HepG2 (cell line): Measurements from ENCODE around the gene GMNN. TPM values are rescaled to one million over a fixed set of nuclear protein-coding genes. Genes with fewer than 3 reads are reported as not detected.

Experiments used
- CBX2 ChIP-seq, 2 experiments: fragments of 200-600 bp in 1 of 2; sonication (generic); formaldehyde crosslinking in 1 of 2; IDR thresholded peaks; 2 replicates each; pipeline versions ENCODE4 v1.7.0 to v1.8.1; 2018 to 2022; ENCODE audit warnings: low read depth in 2 of 2, low read length in 1 of 2, mild to moderate bottlenecking in 1 of 2, missing genetic modification reagents in 1 of 2
- CREB1 ChIP-seq, 2 experiments: fragments of 450-650 bp in 1 of 2; IDR thresholded peaks; 2 replicates each; pipeline ENCODE4 v1.6.1; 2016 to 2017; ENCODE audit warnings: control low read depth in 1 of 2, mild to moderate bottlenecking in 1 of 2, missing compliant biosample characterization in 1 of 2, missing genetic modification characterization in 1 of 2
- DR1 ChIP-seq: sonication (generic); formaldehyde crosslinking; IDR thresholded peaks from 2 replicates; pipeline ENCODE4 v1.8.0; 2021; ENCODE audit warnings: mild to moderate bottlenecking, missing genetic modification reagents, inconsistent platforms
- FOXA1 ChIP-seq, 2 experiments: fragments of 450-650 bp in 1 of 2; sonication (generic) in 1 of 2; formaldehyde crosslinking in 1 of 2; IDR thresholded peaks; 2 replicates each; pipeline versions ENCODE4 v1.4.0 to v1.6.1; 2016 to 2020; ENCODE audit warnings: missing genetic modification reagents in 1 of 2
- FOXO1 ChIP-seq: sonication (generic); formaldehyde crosslinking; IDR thresholded peaks from 2 replicates; pipeline ENCODE4 v1.4.0; 2020; ENCODE audit warnings: missing genetic modification reagents
- JDP2 ChIP-seq: sonication (generic); formaldehyde crosslinking; IDR thresholded peaks from 2 replicates; pipeline ENCODE4 v1.8.1; 2022; ENCODE audit warnings: missing genetic modification reagents, borderline replicate concordance
- NAIF1 ChIP-seq: sonication (generic); formaldehyde crosslinking; IDR thresholded peaks from 2 replicates; pipeline ENCODE4 v1.5.0; 2020; ENCODE audit warnings: mild to moderate bottlenecking, missing genetic modification reagents, borderline replicate concordance
- NCOA2 ChIP-seq: sonication (generic); formaldehyde crosslinking; IDR thresholded peaks from 2 replicates; pipeline ENCODE4 v1.8.0; 2022; ENCODE audit warnings: inconsistent platforms
- RAD21 ChIP-seq: fragments of 450-650 bp; formaldehyde crosslinking; IDR thresholded peaks from 2 replicates; pipeline ENCODE4 v1.5.0; 2020; ENCODE audit warnings: mild to moderate bottlenecking
- RARA ChIP-seq: IDR thresholded peaks from 2 replicates; pipeline ENCODE4 v1.6.1; 2016; ENCODE audit warnings: missing genetic modification reagents, missing compliant biosample characterization
- SALL2 ChIP-seq: sonication (generic); formaldehyde crosslinking; IDR thresholded peaks from 2 replicates; pipeline ENCODE4 v1.8.1; 2023; ENCODE audit warnings: mild to moderate bottlenecking, missing genetic modification reagents, inconsistent platforms
- SCMH1 ChIP-seq: sonication (generic); formaldehyde crosslinking; IDR thresholded peaks from 2 replicates; pipeline ENCODE4 v1.9.0; 2021; ENCODE audit warnings: missing genetic modification reagents, mild to moderate bottlenecking, borderline replicate concordance
- THAP11 ChIP-seq: IDR thresholded peaks from 2 replicates; pipeline ENCODE4 v1.6.1; 2016; ENCODE audit warnings: missing biosample characterization, missing genetic modification reagents
- ZBTB1 ChIP-seq: sonication (generic); formaldehyde crosslinking; IDR thresholded peaks from 2 replicates; pipeline ENCODE4 v1.4.0; 2020; ENCODE audit warnings: missing genetic modification reagents, borderline replicate concordance
- ZNF850 ChIP-seq: sonication (generic); formaldehyde crosslinking; conservative IDR thresholded peaks from 2 replicates; pipeline ENCODE4 v1.9.0; 2021; ENCODE audit warnings: mild to moderate bottlenecking, missing genetic modification reagents
- polyA plus RNA-seq, 8 experiments: library from polyadenylated mRNA; depleted of rRNA in 3 of 8; stranded (reverse) in 7 of 8; unstranded in 1 of 8; fragments of >200 nt; fragmentation: Illumina TruSeq in 4 of 8; extraction: Trizol in 4 of 8; gene quantifications; 2 replicates each; pipeline versions ENCODE4 v1.2.1 to v1.2.3, GENCODE V29; 2011 to 2016; ENCODE audit warnings: low read depth in 4 of 8, missing spikeins in 1 of 8, mixed read lengths in 1 of 8; ENCODE audit not compliant: insufficient read depth in 1 of 8
- total RNA-seq, 5 experiments: library from RNA; depleted of rRNA; stranded (reverse); fragments of >200 nt; fragmentation: Illumina TruSeq; extraction: Trizol; gene quantifications; 2 replicates each; pipeline ENCODE4 v1.2.3, GENCODE V29; 2016; ENCODE audit warnings: low read depth in 1 of 5
- TF ChIP-seq, protein P1 (sequence below): sonication (generic); formaldehyde crosslinking; IDR thresholded peaks from 2 replicates; pipeline ENCODE4 v1.4.0; 2020; ENCODE audit warnings: missing genetic modification reagents
- TF ChIP-seq, protein P2 (sequence below): sonication (generic); formaldehyde crosslinking; IDR thresholded peaks from 2 replicates; pipeline ENCODE4 v1.5.1; 2020; ENCODE audit warnings: mild to moderate bottlenecking, missing genetic modification reagents
- TF ChIP-seq, protein P3 (sequence below): sonication (generic); formaldehyde crosslinking; conservative IDR thresholded peaks from 2 replicates; pipeline ENCODE4 v1.4.0; 2020; ENCODE audit warnings: missing genetic modification reagents
- TF ChIP-seq, protein P4 (sequence below): IDR thresholded peaks from 2 replicates; pipeline ENCODE4 v1.6.1; 2016; ENCODE audit warnings: missing compliant biosample characterization, missing genetic modification reagents, borderline replicate concordance

GMNN gene
- total and polyA plus RNA-seq, 2 of the 13 experiments (the other 11 are each of a cell fraction or from before 2014, with no cell fraction given): 61.8 to 154 TPM

DNA sequence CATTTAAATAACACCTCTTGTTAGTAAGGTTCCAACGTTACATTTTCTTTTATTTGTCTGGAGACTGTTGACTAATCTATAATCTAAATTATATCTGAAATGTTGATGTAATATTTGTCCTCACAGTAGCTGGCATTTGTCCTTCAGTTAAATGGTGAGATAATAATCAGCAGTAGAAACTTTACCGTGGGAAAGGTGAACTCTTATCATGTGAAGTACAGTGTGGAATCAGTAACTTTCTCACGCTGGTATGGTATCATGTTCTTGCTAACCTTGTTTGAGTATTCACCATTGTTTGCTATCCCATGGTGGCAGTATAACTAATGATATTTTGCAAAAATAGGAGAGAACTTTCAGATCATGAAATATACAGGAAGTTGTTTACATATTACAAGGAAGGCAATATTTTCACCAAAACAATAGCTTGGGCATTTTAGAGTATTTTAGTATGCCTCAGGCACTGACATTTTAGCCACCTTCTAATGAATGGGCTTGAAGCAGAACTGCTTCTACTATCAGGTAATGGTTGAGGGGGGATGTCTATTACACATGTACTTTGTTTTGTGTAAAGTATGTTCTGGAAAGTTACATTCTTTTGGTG, 4.8 kb downstream of the GMNN start (continued):
- TF ChIP-seq, protein P1, sequence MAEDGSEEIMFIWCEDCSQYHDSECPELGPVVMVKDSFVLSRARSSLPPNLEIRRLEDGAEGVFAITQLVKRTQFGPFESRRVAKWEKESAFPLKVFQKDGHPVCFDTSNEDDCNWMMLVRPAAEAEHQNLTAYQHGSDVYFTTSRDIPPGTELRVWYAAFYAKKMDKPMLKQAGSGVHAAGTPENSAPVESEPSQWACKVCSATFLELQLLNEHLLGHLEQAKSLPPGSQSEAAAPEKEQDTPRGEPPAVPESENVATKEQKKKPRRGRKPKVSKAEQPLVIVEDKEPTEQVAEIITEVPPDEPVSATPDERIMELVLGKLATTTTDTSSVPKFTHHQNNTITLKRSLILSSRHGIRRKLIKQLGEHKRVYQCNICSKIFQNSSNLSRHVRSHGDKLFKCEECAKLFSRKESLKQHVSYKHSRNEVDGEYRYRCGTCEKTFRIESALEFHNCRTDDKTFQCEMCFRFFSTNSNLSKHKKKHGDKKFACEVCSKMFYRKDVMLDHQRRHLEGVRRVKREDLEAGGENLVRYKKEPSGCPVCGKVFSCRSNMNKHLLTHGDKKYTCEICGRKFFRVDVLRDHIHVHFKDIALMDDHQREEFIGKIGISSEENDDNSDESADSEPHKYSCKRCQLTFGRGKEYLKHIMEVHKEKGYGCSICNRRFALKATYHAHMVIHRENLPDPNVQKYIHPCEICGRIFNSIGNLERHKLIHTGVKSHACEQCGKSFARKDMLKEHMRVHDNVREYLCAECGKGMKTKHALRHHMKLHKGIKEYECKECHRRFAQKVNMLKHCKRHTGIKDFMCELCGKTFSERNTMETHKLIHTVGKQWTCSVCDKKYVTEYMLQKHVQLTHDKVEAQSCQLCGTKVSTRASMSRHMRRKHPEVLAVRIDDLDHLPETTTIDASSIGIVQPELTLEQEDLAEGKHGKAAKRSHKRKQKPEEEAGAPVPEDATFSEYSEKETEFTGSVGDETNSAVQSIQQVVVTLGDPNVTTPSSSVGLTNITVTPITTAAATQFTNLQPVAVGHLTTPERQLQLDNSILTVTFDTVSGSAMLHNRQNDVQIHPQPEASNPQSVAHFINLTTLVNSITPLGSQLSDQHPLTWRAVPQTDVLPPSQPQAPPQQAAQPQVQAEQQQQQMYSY (CRISPR knock-in tag): no peak
- TF ChIP-seq SCMH1: no peak
- TF ChIP-seq, protein P2, sequence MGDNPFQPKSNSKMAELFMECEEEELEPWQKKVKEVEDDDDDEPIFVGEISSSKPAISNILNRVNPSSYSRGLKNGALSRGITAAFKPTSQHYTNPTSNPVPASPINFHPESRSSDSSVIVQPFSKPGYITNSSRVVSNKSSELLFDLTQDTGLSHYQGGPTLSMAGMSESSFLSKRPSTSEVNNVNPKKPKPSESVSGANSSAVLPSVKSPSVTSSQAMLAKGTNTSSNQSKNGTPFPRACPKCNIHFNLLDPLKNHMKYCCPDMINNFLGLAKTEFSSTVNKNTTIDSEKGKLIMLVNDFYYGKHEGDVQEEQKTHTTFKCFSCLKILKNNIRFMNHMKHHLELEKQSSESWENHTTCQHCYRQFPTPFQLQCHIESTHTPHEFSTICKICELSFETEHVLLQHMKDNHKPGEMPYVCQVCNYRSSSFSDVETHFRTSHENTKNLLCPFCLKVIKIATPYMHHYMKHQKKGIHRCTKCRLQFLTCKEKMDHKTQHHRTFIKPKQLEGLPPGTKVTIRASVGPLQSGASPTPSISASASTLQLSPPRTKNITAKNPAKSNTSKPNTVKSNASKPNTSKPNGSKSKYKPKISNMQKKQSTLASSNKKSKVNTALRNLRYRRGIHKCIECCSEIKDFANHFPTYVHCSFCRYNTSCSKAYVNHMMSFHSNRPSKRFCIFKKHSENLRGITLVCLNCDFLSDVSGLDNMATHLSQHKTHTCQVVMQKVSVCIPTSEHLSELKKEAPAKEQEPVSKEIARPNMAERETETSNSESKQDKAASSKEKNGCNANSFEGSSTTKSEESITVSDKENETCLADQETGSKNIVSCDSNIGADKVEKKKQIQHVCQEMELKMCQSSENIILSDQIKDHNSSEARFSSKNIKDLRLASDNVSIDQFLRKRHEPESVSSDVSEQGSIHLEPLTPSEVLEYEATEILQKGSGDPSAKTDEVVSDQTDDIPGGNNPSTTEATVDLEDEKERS (CRISPR knock-in tag): no peak
- TF ChIP-seq RAD21 (CRISPR knock-in tag): no peak
- no peak for TF ChIP-seq FOXA1 (IDR thresholded peaks at IDR 0.05)
- TF ChIP-seq FOXA1 (CRISPR knock-in tag; IDR thresholded peaks at IDR 0.05): peak; percentile 63; the same call in 1 of the 2 replicates
- 0 out of 2 replicates have a peak, but pooled peaks have one; percentile 23 for TF ChIP-seq THAP11 (CRISPR knock-in tag)
- no peak for TF ChIP-seq FOXO1 (CRISPR knock-in tag)
- TF ChIP-seq ZNF850: no peak
- TF ChIP-seq ZBTB1 (CRISPR knock-in tag): no peak
- TF ChIP-seq, protein P3, sequence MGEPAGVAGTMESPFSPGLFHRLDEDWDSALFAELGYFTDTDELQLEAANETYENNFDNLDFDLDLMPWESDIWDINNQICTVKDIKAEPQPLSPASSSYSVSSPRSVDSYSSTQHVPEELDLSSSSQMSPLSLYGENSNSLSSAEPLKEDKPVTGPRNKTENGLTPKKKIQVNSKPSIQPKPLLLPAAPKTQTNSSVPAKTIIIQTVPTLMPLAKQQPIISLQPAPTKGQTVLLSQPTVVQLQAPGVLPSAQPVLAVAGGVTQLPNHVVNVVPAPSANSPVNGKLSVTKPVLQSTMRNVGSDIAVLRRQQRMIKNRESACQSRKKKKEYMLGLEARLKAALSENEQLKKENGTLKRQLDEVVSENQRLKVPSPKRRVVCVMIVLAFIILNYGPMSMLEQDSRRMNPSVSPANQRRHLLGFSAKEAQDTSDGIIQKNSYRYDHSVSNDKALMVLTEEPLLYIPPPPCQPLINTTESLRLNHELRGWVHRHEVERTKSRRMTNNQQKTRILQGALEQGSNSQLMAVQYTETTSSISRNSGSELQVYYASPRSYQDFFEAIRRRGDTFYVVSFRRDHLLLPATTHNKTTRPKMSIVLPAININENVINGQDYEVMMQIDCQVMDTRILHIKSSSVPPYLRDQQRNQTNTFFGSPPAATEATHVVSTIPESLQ: no peak
- TF ChIP-seq CBX2 (IDR thresholded peaks at IDR 0.05; ENCODE audit: low read depth, low read length): no peak
- TF ChIP-seq CBX2 (CRISPR knock-in tag; IDR thresholded peaks at IDR 0.05; ENCODE audit: low read depth): no peak
- no peak for TF ChIP-seq JDP2
- no peak for TF ChIP-seq NAIF1 (CRISPR knock-in tag)
- TF ChIP-seq DR1: no peak
- peak; percentile 49; the same call in 1 of the 2 replicates for TF ChIP-seq NCOA2 (CRISPR knock-in tag)
- TF ChIP-seq CREB1 (IDR thresholded peaks at IDR 0.05): no peak
- TF ChIP-seq CREB1 (CRISPR knock-in tag; IDR thresholded peaks at IDR 0.05): peak; percentile 35; the same call in 1 of the 2 replicates
- no peak for TF ChIP-seq SALL2 (CRISPR knock-in tag)
- peak; percentile 73 for TF ChIP-seq RARA
- TF ChIP-seq, protein P4, sequence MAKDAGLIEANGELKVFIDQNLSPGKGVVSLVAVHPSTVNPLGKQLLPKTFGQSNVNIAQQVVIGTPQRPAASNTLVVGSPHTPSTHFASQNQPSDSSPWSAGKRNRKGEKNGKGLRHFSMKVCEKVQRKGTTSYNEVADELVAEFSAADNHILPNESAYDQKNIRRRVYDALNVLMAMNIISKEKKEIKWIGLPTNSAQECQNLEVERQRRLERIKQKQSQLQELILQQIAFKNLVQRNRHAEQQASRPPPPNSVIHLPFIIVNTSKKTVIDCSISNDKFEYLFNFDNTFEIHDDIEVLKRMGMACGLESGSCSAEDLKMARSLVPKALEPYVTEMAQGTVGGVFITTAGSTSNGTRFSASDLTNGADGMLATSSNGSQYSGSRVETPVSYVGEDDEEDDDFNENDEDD (CRISPR knock-in tag): no peak
